Mucosa of descending colon (tissue), 3 donors: ENCODE data around the gene BICC1. TPM values are rescaled to one million over a fixed set of nuclear protein-coding genes. Genes with fewer than 3 reads are reported as not detected.

Experiments used
- ATAC-seq: fragments of 200-7000 bp; cut with Tn5 transposase; one replicate; pipeline ENCODE4 v1.9.1; 2020; ENCODE audit warnings: mild to moderate bottlenecking, moderate library complexity
- DNase-seq, 3 donors: peaks; one replicate each; pipeline ENCODE4 v3.0.0-alpha.2; 2020
- H3K36me3 ChIP-seq: fragments of 200-600 bp; one replicate; pipeline ENCODE4 v1.8.0; 2021; ENCODE audit warnings: low read depth, mild to moderate bottlenecking
- H3K4me1 ChIP-seq: fragments of 200-600 bp; one replicate; pipeline ENCODE4 v1.8.0; 2021; ENCODE audit warnings: low read depth, mild to moderate bottlenecking
- H3K4me3 ChIP-seq: fragments of 200-600 bp; one replicate; pipeline ENCODE4 v1.8.0; 2021; ENCODE audit warnings: mild to moderate bottlenecking
- H3K9me3 ChIP-seq: fragments of 200-600 bp; one replicate; pipeline ENCODE4 v1.8.0; 2021; ENCODE audit warnings: mild to moderate bottlenecking
- CTCF ChIP-seq: fragments of 200-600 bp; IDR thresholded peaks from one replicate; pipeline ENCODE4 v1.8.0; 2022; ENCODE audit warnings: antibody characterized with exemption, mild to moderate bottlenecking
- intact Hi-C, 2 donors: fragments of 100-400 bp; cut with DNase I in 1 of 2; cut with micrococcal nuclease in 1 of 2; formaldehyde crosslinking; loops; one replicate each; pipeline versions ENCODE4 v1.11.0 to v1.11.1; 2022; cut with DNase I, micrococcal nuclease
- total RNA-seq, 3 donors: library from RNA; stranded (reverse); fragmentation: NEBNext Ultra II Directional in 2 of 3; extraction: Animal tissue kit (Norgen Biotek cat#: 25700) in 2 of 3; gene quantifications; one replicate each; pipeline versions ENCODE4 v1.2.1 to v1.2.4, GENCODE V29; 2021 to 2023
- donor health status: DM: no; HTN: no; CAD: no; lungs with moderate emphysema.
- donor health status: DM: no; HTN: no; CAD: no.
- donor health status: DM: no; HTN: yes; CAD: no.

BICC1 gene
- total RNA-seq, 3 donors from 2014 or later: 1.1 to 5.9 (median 3.5) TPM

- no peak overlapping the region for H3K4me3 ChIP-seq
- H3K36me3 ChIP-seq: no peaks in the 10 kb centered on the region
- TF ChIP-seq CTCF: no peak
- no peaks in the 10 kb centered on the region for H3K4me1 ChIP-seq
- DNase-seq (no peak), ATAC-seq (no peak)
- H3K9me3 ChIP-seq: no peaks in the 10 kb centered on the region
- intact Hi-C loops: no loop called here
These were observed 212.1 kb downstream of the BICC1 start for GRCh38 chr10:58724781-58725180.

- Histone ChIP-seq H3K36me3 (no peaks in the 10 kb centered on the region), H3K4me1 (no peaks in the 10 kb centered on the region), H3K9me3 (peaks cover 3% of the 10 kb centered on the region), H3K4me3 (no peak overlapping the region)
- DNase-seq: no peak
- TF ChIP-seq CTCF: no peak
- intact Hi-C loops: no loop called here
- no peak for ATAC-seq
These were observed 213.2 kb downstream of the BICC1 start for GRCh38 chr10:58725901-58726300.

- DNase-seq (no peak), ATAC-seq (no peak)
- TF ChIP-seq CTCF: no peak
- H3K9me3 ChIP-seq: peaks cover 7% of the 10 kb centered on the region
- no peaks in the 10 kb centered on the region for H3K4me1 ChIP-seq
- no peak overlapping the region for H3K4me3 ChIP-seq
- no peaks in the 10 kb centered on the region for H3K36me3 ChIP-seq
- intact Hi-C loops: no loop called here
These were observed 215.0 kb downstream of the BICC1 start for GRCh38 chr10:58727633-58728032.

- Histone ChIP-seq H3K36me3 (no peaks in the 10 kb centered on the region), H3K9me3 (peaks cover 7% of the 10 kb centered on the region), H3K4me3 (no peak overlapping the region), H3K4me1 (no peaks in the 10 kb centered on the region)
- intact Hi-C loops: no loop called here
- ATAC-seq: no peak
- DNase-seq: no peak
- no peak for TF ChIP-seq CTCF
These were observed 218.6 kb downstream of the BICC1 start for GRCh38 chr10:58731276-58731675.

GRCh38 chr10:58733436-58733835, 220.8 kb downstream of the BICC1 start:
- H3K4me1 ChIP-seq: no peaks in the 10 kb centered on the region
- intact Hi-C loops: no loop called here
- DNase-seq (no peak), ATAC-seq (no peak)
- H3K4me3 ChIP-seq: no peak overlapping the region
- no peaks in the 10 kb centered on the region for H3K36me3 ChIP-seq
- TF ChIP-seq CTCF: no peak
- peaks cover 7% of the 10 kb centered on the region for H3K9me3 ChIP-seq

GRCh38 chr10:58734116-58734515, 221.4 kb downstream of the BICC1 start:
- no peak for TF ChIP-seq CTCF
- DNase-seq: no peak
- Histone ChIP-seq H3K4me3 (no peak overlapping the region), H3K36me3 (no peaks in the 10 kb centered on the region), H3K9me3 (peaks cover 7% of the 10 kb centered on the region), H3K4me1 (no peaks in the 10 kb centered on the region)
- ATAC-seq: no peak
- intact Hi-C loops: no loop called here
